Measurements from ENCODE around the gene JAK3.

Gene JAK3

GRCh38 chr19:17865364-17866311, 17.9 kb upstream of the JAK3 start:
- peak; percentile 86 for DNase-seq

GRCh38 chr19:17863520-17864182, 15.9 kb upstream of the JAK3 start:
- DNase-seq: peak; percentile 64

DNA sequence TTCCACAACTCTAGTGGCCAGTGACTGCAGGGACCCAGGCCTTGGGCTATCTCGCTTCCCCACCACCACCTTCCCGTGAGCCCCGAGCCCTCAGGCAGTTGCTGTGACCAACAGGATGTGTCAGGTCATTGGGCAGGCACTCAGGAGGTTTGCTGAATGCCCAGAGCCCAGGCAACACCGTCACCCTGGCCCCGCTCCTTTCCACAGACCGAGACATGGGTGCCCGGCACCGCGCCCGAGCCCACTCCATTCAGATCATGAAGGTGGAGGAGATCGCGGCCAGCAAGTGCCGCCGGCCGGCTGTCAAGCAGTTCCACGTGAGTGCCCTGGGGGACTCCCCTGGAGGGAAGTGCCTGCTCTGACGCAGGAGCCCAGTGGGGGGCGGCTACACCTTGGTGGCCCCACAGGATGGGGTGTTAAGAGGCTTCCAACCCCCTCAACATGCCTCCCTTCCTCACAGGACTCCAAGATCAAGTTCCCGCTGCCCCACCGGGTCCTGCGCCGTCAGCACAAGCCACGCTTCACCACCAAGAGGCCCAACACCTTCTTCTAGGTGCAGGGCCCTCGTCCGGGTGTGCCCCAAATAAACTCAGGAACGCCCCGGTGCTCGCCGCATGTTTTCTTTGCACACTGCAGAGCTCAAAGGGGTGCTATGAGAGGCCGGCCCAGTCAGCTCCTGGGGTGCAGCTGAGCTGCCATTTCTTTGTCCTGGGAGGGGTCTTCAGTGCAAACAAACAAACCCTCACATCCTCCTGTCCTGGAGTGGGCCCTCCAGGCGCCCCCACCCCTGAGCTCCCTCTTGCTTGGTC, 15.1 kb upstream of the JAK3 start:
- DNase-seq: no peak

GRCh38 chr19:17861542-17862402, 14.0 kb upstream of the JAK3 start:
- peak; percentile 54 for DNase-seq

GRCh38 chr19:17860993-17861360, 13.2 kb upstream of the JAK3 start:
- DNase-seq: no peak

- DNase-seq: peak; percentile 61
These were observed 12.7 kb upstream of the JAK3 start for GRCh38 chr19:17860331-17860992.

DNA sequence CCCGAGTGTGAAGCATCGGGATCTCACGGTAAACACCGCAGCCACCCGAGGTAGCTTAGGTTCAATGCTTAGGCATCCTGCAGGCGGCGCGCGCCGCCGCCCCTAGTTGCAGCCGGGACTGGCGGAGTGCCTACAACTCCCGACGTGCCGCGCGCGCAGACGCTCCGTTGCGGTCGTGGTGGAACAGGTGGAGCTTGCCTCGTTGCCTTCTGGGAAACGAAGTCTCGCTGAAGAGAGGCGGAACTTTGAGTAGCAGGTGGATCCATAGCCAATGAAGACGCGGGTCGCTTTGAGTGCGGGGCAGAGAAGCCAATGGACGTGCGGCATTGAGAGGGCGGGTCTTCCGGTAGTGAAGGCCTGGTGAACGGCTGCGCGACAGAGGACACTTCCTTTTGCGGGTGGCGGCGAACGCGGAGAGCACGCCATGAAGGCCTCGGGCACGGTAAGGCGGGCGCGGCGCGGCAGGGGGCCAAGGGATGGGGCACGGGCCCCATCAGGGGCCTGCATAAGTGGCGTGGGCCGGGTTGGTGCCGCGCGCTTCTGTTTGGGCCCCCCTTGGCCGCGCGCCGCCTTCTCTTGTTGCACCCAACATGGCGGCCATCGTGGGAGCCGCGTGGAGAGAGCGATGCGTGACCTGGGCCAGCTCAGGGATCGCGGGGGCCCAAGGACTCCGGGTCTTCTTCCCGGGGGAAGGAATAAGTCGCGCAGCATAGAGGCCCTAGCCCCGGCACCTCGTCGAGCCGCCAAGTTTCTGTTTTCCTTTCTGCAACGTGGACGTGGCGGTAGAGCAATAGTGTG, 11.9 kb upstream of the JAK3 start, which contains the start of gene RPL18A:
Gene RPL18A, plus strand, starts transcription at position 378 of the 798 bp plus-strand sequence. Its CDS starts 47 bp downstream, at position 425.
- DNase-seq: peak; percentile 100

- peak; percentile 93 for DNase-seq
These were observed 7.7 kb upstream of the JAK3 start for GRCh38 chr19:17855280-17856152.

GRCh38 chr19:17854061-17854460, 6.3 kb upstream of the JAK3 start:
- DNase-seq: no peak

GRCh38 chr19:17848595-17849292, 962 bp upstream of the JAK3 start:
- DNase-seq: no peak

DNA sequence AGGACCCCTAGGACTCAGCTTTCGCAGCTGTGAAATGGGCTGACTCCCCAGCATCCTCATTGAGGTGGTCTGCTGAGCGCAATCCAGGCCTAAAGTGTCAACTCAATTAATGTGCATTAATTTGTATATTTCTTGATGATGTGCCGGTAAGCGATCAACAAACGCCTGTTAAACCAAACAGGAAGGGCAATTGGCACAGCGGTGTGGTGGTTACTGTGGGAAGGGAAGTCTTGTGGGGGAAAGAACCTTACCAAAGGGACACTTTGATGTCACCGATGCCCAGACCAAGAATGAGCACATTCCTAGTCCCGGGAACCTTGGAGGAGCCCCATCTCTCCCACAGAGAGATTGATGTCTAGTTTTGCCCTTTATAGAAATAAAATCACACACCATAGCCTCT, 1.6 kb downstream of the JAK3 start:
- DNase-seq: no peak

DNA sequence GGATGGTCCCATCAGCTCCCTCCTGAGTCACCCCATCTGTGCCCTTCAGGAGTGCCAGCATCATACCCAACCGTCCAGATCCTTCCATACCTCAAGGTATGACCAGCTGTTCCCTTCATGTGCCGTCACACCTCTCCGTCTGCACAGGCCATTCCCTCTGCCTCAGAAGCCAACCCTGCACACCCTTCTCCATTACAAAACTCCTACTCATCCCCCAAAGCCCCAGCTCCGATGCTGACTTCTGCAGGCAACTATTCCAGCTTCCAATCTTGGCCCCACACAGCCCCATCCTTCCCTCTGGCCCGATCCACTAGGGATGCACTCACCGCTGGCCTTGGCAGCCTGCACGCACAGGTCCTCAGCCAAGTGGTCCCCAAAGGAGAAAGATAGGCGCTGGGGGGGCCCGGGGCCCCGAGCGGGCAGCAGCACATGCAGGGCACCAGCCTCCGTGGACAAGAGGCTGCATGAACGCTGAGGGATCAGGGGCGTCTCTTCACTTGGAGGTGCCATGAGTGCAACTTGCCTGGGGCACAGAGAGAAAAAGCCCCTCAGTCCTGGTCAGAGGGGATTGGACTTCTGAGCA, 3.8 kb downstream of the JAK3 start:
- DNase-seq: no peak

- no peak for DNase-seq
These were observed 4.4 kb downstream of the JAK3 start for GRCh38 chr19:17843292-17843827.

DNA sequence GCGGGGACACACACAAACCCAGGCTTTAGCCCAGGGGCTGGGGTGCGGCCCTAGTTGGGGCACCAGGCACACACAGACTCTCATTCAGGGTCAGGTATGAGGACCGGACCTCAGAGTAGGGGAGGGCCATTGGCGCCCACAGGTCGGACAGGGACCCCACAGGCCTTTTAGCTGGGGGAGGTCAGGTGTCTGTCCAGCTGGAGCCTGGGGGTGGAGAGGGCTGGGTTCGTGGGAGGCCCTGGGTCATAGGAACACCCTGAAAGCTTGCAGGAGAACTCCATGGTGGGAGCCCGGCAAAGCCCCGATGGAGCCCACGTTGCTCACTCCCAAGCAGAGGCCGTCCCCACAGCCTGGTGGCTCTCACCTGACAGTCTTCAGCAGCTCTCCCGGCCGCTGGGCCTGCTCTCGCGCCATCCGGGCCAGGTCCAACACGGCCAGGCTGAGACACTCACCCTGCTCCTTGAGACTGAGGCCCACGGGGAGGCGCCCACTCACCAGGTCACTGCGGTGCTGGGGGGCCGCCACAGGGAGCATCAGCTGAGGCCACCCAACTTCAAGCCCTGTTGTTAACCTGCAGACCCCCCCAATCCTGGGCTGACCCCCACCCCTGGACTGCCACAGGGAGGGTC, 5.0 kb downstream of the JAK3 start:
- peak; percentile 59 for DNase-seq

- DNase-seq: peak; percentile 100
These were observed 5.7 kb downstream of the JAK3 start for GRCh38 chr19:17841810-17842662.

- no peak for DNase-seq
These were observed 6.4 kb downstream of the JAK3 start for GRCh38 chr19:17841371-17841809.

- no peak for DNase-seq
These were observed 7.8 kb downstream of the JAK3 start for GRCh38 chr19:17840019-17840418.
